Endothelial cell of umbilical vein (primary cell): ENCODE results near the gene RUNDC1. TPM values are rescaled to one million over a fixed set of nuclear protein-coding genes. Genes with fewer than 3 reads are reported as not detected.

ENCODE experiments used
- BruUV-seq: library from RNA; stranded (reverse); fragments of 400-500 nt; replicated peaks from 2 replicates; lab custom pipeline; 2021; lab: Mats Ljungman, UMichigan
- CTCF ChIA-PET: fragments of 300-600, 350-600 bp; sonication (Branson Sonifier 250); formaldehyde crosslinking; loops from one replicate; lab custom pipeline; 2021; ENCODE audit warnings: antibody characterized with exemption, inconsistent platforms; lab: Charles Lee
- POLR2A ChIA-PET: fragments of 300-600, 350-600 bp; sonication (Branson Sonifier 250); formaldehyde crosslinking; loops from one replicate; lab custom pipeline; 2021; ENCODE audit warnings: antibody characterized with exemption, inconsistent platforms; lab: Charles Lee
- DNase-seq: peaks from one replicate; pipeline ENCODE4 v3.0.0-alpha.2; 2011; ENCODE audit warnings: low read depth, low spot score
- FAIRE-seq: peaks from 2 replicates; lab custom pipeline; 2011; peaks lifted over from hg19 to GRCh38; lab: Jason Lieb, UNC
- H2AFZ ChIP-seq: 2 replicates; pipeline ENCODE4 v1.6.0; 2012; ENCODE audit warnings: low read depth, low read length, control low read depth, inconsistent platforms
- H3K27ac ChIP-seq: 2 replicates; pipeline ENCODE4 v1.5.1; 2011; ENCODE audit warnings: low read depth, mild to moderate bottlenecking, control low read depth, low read length, moderate library complexity; ENCODE audit not compliant: insufficient read depth
- H3K27me3 ChIP-seq, 2 experiments: 2 replicates each; pipeline versions ENCODE4 v1.6.0 to v1.6.1; 2011; ENCODE audit warnings: low read length in 2 of 2, mixed read lengths in 1 of 2; ENCODE audit not compliant: control insufficient read depth in 2 of 2, insufficient read depth in 2 of 2
- H3K36me3 ChIP-seq, 2 experiments: 2 replicates in 1 of 2; 3 replicates in 1 of 2; pipeline ENCODE4 v1.5.1; 2011; ENCODE audit warnings: low read length in 2 of 2, mild to moderate bottlenecking in 1 of 2, moderate library complexity in 1 of 2; ENCODE audit not compliant: control insufficient read depth in 2 of 2, insufficient read depth in 2 of 2; ENCODE audit errors: extremely low read depth in 1 of 2
- H3K4me1 ChIP-seq: 3 replicates; pipeline ENCODE4 v1.5.1; 2011; ENCODE audit warnings: mild to moderate bottlenecking, low read length; ENCODE audit not compliant: control insufficient read depth, insufficient read depth; ENCODE audit errors: extremely low read depth
- H3K4me2 ChIP-seq: 2 replicates; pipeline ENCODE4 v1.6.1; 2011; ENCODE audit warnings: low read length, control low read depth, mixed read lengths; ENCODE audit not compliant: insufficient read depth
- H3K4me3 ChIP-seq, 3 experiments: fragments of 200-600 bp in 1 of 3; sonication (generic), shearing (Covaris generic) in 1 of 3; replicated peaks in 1 of 3; 2 replicates each; pipeline ENCODE4 v1.5.1; 2011 to 2016; ENCODE audit warnings: control low read depth in 3 of 3, low read length in 3 of 3, mild to moderate bottlenecking in 2 of 3, inconsistent platforms in 1 of 3, low read depth in 1 of 3, moderate library complexity in 1 of 3; ENCODE audit not compliant: insufficient read depth in 1 of 3
- H3K79me2 ChIP-seq: 2 replicates; pipeline ENCODE4 v1.6.0; 2012; ENCODE audit warnings: low read length, inconsistent platforms; ENCODE audit not compliant: control insufficient read depth, insufficient read depth
- H3K9ac ChIP-seq: replicated peaks from 2 replicates; pipeline ENCODE3; 2011; ENCODE audit warnings: low read length, control low read depth; ENCODE audit not compliant: insufficient read depth; ENCODE audit errors: extremely low read depth
- H3K9me1 ChIP-seq: replicated peaks from 3 replicates; pipeline ENCODE4 v1.6.0; 2011; ENCODE audit warnings: mild to moderate bottlenecking, low read length; ENCODE audit not compliant: control insufficient read depth, insufficient read depth; ENCODE audit errors: extremely low read depth
- H3K9me3 ChIP-seq: replicated peaks from 2 replicates; pipeline ENCODE4 v1.5.1; 2012; ENCODE audit warnings: low read length, inconsistent platforms; ENCODE audit not compliant: control insufficient read depth, insufficient read depth
- H4K20me1 ChIP-seq: replicated peaks from 2 replicates; pipeline ENCODE3; 2011; ENCODE audit warnings: mild to moderate bottlenecking, low read length; ENCODE audit not compliant: control insufficient read depth, insufficient read depth; ENCODE audit errors: extremely low read depth
- EZH2 ChIP-seq: IDR thresholded peaks from 2 replicates; pipeline ENCODE4 v1.6.1; 2012; ENCODE audit warnings: borderline replicate concordance, low read depth, mild to moderate bottlenecking, moderate library complexity, low read length, inconsistent platforms; ENCODE audit not compliant: severe bottlenecking
- FOS ChIP-seq: IDR thresholded peaks from 2 replicates; pipeline ENCODE4 v1.6.1; 2011; ENCODE audit warnings: mild to moderate bottlenecking, low read length, moderate library complexity, borderline replicate concordance; ENCODE audit not compliant: insufficient read depth
- GATA2 ChIP-seq: IDR thresholded peaks from 2 replicates; pipeline ENCODE4 v1.7.0; 2011; ENCODE audit warnings: low read depth, mild to moderate bottlenecking, moderate library complexity, mixed read lengths, low read length; ENCODE audit not compliant: insufficient read length, insufficient read depth
- JUN ChIP-seq: IDR thresholded peaks from 2 replicates; pipeline ENCODE4 v1.6.1; 2011; ENCODE audit warnings: borderline replicate concordance, low read depth; ENCODE audit not compliant: insufficient read length, insufficient read depth
- MYC ChIP-seq: IDR thresholded peaks from one replicate; pipeline ENCODE4 v1.6.1; 2011; ENCODE audit warnings: mild to moderate bottlenecking, low read depth, low read length
- POLR2A ChIP-seq: IDR thresholded peaks from 2 replicates; pipeline ENCODE4 v1.6.1; 2012; ENCODE audit warnings: low read depth, mild to moderate bottlenecking, control low read depth, low read length
- POLR2AphosphoS5 ChIP-seq: IDR thresholded peaks from 2 replicates; pipeline ENCODE4 v1.6.1; 2012; ENCODE audit warnings: low read depth, mild to moderate bottlenecking, control low read depth, low read length, moderate library complexity; ENCODE audit not compliant: insufficient read depth
- dilution Hi-C: fragments of 300-500 bp; cut with MboI; formaldehyde crosslinking; loops from one replicate; pipeline ENCODE4 v1.15.0; 2019; ENCODE audit warnings: low sequenced_read_pairs; ENCODE audit not compliant: extremely low pct_ligation_motif_present
- intact Hi-C: fragments of 100-400 bp; cut with micrococcal nuclease; formaldehyde crosslinking; loops from one replicate; pipeline ENCODE4 v1.10.0; 2022
- polyA plus RNA-seq, 4 experiments: library from polyadenylated mRNA; depleted of rRNA in 3 of 4; stranded (reverse) in 3 of 4; unstranded in 1 of 4; fragments of >200 nt; gene quantifications; 2 replicates each; pipeline versions ENCODE4 v1.2.1 to v1.2.3, GENCODE V29; 2011 to 2012; ENCODE audit warnings: missing spikeins in 1 of 4
- total RNA-seq: library from RNA; stranded (reverse); gene quantifications from 2 replicates; pipeline ENCODE4 v1.2.3, GENCODE V29; 2021
- TF ChIP-seq, protein P1 (sequence below): IDR thresholded peaks from 2 replicates; pipeline ENCODE4 v1.6.1; 2011; ENCODE audit not compliant: insufficient read depth, insufficient read length
- TF ChIP-seq, protein P2 (sequence below), 2 donors: IDR thresholded peaks; 1 replicate in 1 of 2; 2 replicates in 1 of 2; pipeline ENCODE4 v1.5.1; 2011; ENCODE audit warnings: low read length in 2 of 2, mild to moderate bottlenecking in 2 of 2, moderate library complexity in 2 of 2, control low read depth in 1 of 2, inconsistent platforms in 1 of 2, low read depth in 1 of 2; ENCODE audit not compliant: insufficient read depth in 1 of 2; ENCODE audit errors: extremely low read depth in 1 of 2

Gene RUNDC1
- total and polyA plus RNA-seq, 2 donors (not counting 3 experiments of a cell fraction or from before 2014, with no cell fraction given), result 9.2 to 12.0 TPM

DNA sequence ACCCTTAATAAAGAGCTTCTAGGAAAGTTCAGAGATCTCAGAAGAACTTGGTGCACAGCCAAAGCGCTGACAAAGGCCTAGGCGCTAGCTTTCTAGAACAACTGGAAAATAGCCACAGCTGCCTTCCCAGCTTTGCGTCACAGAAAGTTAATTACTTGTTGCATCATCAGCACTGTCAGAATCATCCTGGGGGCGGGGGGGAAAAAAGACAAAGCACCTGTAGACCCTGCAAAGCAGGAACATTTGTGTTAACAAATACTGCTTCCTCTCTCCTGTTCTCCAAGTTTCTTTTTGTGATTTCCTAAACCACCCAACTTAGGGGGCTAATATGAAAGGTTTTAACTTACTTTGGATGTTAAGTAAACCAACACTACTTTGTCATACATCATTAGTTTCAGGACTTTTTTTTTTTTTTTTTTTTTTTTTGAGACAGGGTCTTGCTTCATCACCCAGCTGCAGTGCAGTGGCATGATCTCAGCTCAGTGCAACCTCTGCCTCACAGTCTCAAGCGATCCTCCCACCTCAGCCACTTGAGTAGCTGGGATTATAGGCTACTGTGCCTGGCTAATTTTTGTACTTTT, 11.3 kb upstream of the RUNDC1 start:
- FAIRE-seq (no peak), DNase-seq (no peak)
- POLR2A ChIA-PET, result no interaction called here
- Histone ChIP-seq H3K4me1 (no peaks in the 10 kb centered on the region), H3K9me1 (no peaks in the 10 kb centered on the region), H3K36me3 (no peaks in the 10 kb centered on the region), H3K4me2 (no peak overlapping the region), H3K4me3 (no peak overlapping the region), H3K9ac (no peak overlapping the region), H3K9me3 (no peaks in the 10 kb centered on the region), H2AFZ (no peak overlapping the region), H3K27ac (no peak overlapping the region), H4K20me1 (no peaks in the 10 kb centered on the region), H3K27me3 (peaks cover 2% of the 10 kb centered on the region in 2 experiments), H3K79me2 (peaks cover under 1% of the 10 kb centered on the region)
- intact Hi-C loops, result no loop called here
- no TSS peak for BruUV-seq
- dilution Hi-C loops, result no loop called here
- TF ChIP-seq EZH2 (no peak), JUN (no peak), POLR2A (no peak), MYC (no peak)
- TF ChIP-seq, protein P1, sequence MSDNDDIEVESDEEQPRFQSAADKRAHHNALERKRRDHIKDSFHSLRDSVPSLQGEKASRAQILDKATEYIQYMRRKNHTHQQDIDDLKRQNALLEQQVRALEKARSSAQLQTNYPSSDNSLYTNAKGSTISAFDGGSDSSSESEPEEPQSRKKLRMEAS, result no peak
- CTCF ChIA-PET, result interaction anchor here (0.6 to 1.7 kb wide), 2 partner anchors 23 to 29 kb away, joined by 4 to 8 read pairs; partner anchors contain the start of gene RPL27

DNA sequence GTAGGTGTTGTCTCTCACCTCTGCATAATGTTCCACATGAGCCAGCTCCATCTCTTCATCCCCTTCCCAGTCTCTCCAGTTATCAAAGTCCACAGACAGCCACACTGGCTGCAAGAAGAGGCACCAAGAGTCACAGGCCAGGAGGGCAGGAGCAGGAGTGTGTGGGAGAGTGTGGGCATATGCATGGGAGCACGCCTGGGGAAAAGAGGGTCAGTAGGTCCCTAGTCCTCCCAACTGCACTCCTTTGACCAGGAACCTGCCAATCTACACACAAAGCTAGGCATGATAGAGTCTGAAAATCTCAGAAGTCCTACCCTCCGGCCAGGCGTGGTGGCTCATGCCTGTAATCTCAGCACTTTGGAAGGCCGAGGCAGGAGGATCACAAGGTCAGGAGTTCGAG, 8.8 kb upstream of the RUNDC1 start:
- dilution Hi-C loops (no loop called here), intact Hi-C loops (no loop called here)
- H3K4me1 ChIP-seq, result no peaks in the 10 kb centered on the region
- no peaks in the 10 kb centered on the region for H3K36me3 ChIP-seq
- H3K4me2 ChIP-seq, result no peak overlapping the region
- ChIA-PET POLR2A (no interaction called here), CTCF (interaction anchor here (0.7 kb wide), 1 partner anchor 138 kb away, joined by 3 read pairs; no protein-coding TSS in a partner anchor)
- no peak for FAIRE-seq
- BruUV-seq, result no TSS peak
- no peaks in the 10 kb centered on the region for H4K20me1 ChIP-seq
- H3K9me1 ChIP-seq, result no peaks in the 10 kb centered on the region
- H2AFZ ChIP-seq, result no peak overlapping the region
- TF ChIP-seq FOS, result no peak
- no peak for TF ChIP-seq EZH2
- TF ChIP-seq JUN, result no peak
- TF ChIP-seq, protein P2, sequence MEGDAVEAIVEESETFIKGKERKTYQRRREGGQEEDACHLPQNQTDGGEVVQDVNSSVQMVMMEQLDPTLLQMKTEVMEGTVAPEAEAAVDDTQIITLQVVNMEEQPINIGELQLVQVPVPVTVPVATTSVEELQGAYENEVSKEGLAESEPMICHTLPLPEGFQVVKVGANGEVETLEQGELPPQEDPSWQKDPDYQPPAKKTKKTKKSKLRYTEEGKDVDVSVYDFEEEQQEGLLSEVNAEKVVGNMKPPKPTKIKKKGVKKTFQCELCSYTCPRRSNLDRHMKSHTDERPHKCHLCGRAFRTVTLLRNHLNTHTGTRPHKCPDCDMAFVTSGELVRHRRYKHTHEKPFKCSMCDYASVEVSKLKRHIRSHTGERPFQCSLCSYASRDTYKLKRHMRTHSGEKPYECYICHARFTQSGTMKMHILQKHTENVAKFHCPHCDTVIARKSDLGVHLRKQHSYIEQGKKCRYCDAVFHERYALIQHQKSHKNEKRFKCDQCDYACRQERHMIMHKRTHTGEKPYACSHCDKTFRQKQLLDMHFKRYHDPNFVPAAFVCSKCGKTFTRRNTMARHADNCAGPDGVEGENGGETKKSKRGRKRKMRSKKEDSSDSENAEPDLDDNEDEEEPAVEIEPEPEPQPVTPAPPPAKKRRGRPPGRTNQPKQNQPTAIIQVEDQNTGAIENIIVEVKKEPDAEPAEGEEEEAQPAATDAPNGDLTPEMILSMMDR (IDR thresholded peaks at IDR 0.05; ENCODE audit: extremely low read depth in 1 of 2, insufficient read depth in 1 of 2, low read depth in 1 of 2, low read length in 2 of 2), result no peak
- TF ChIP-seq POLR2A, result no peak
- TF ChIP-seq, protein P1, result no peak
- no peak for TF ChIP-seq GATA2
- TF ChIP-seq POLR2AphosphoS5, result no peak
- TF ChIP-seq MYC, result no peak
- no peaks in the 10 kb centered on the region for H3K79me2 ChIP-seq
- no peak overlapping the region for H3K4me3 ChIP-seq
- no peak overlapping the region for H3K27ac ChIP-seq
- H3K9me3 ChIP-seq, result no peaks in the 10 kb centered on the region
- no peak overlapping the region for H3K9ac ChIP-seq
- peaks cover 2% of the 10 kb centered on the region in 2 experiments for H3K27me3 ChIP-seq
- DNase-seq, result no peak
